Activated B cell treated with CpG ODN at 0.5 μM for 24 hours (primary cell): ENCODE results near the gene SEPHS2. TPM values are rescaled to one million over a fixed set of nuclear protein-coding genes. Genes with fewer than 3 reads are reported as not detected.

Source experiments
- ATAC-seq: fragments of 200-7000 bp; cut with Tn5 transposase; one replicate; pipeline ENCODE4 v1.10.0; 2021; ENCODE audit warnings: low read depth, mild to moderate bottlenecking, moderate library complexity
- CTCF ChIA-PET: fragments of 350-600 bp; sonication (Branson Sonifier 250); formaldehyde crosslinking; loops from one replicate; lab custom pipeline; 2021; ENCODE audit warnings: antibody characterized with exemption; lab: Charles Lee
- POLR2A ChIA-PET: fragments of 350-600 bp; sonication (Branson Sonifier 250); formaldehyde crosslinking; loops from one replicate; lab custom pipeline; 2021; ENCODE audit warnings: antibody characterized with exemption; lab: Charles Lee
- DNase-seq: peaks from one replicate; pipeline ENCODE4 v3.0.0; 2022
- H3K27ac Mint-ChIP-seq: one replicate; pipeline ENCODE4 v1.8.0; 2020; ENCODE audit warnings: mixed read lengths
- H3K27me3 Mint-ChIP-seq: one replicate; pipeline ENCODE4 v1.8.0; 2021; ENCODE audit warnings: mixed read lengths
- H3K36me3 Mint-ChIP-seq: one replicate; pipeline ENCODE4 v1.8.0; 2021; ENCODE audit warnings: low read depth, mixed read lengths
- H3K4me1 Mint-ChIP-seq: one replicate; pipeline ENCODE4 v1.8.0; 2021; ENCODE audit warnings: mixed read lengths
- H3K4me3 Mint-ChIP-seq: one replicate; pipeline ENCODE4 v1.8.0; 2020; ENCODE audit warnings: mild to moderate bottlenecking, mixed read lengths
- H3K9me3 Mint-ChIP-seq: one replicate; pipeline ENCODE4 v1.8.0; 2020; ENCODE audit warnings: mixed read lengths
- intact Hi-C: fragments of 100-400 bp; cut with micrococcal nuclease; formaldehyde crosslinking; loops from one replicate; pipeline ENCODE4 v1.15.1; 2024
- total RNA-seq: library from RNA; stranded (reverse); gene quantifications from 2 replicates; pipeline ENCODE4 v1.2.3, GENCODE V29; 2022
- TF ChIP-seq, protein P1 (sequence below): fragments of 200-600 bp; IDR thresholded peaks from one replicate; pipeline ENCODE4 v1.8.0; 2022; ENCODE audit warnings: antibody characterized with exemption, mild to moderate bottlenecking

The SEPHS2 gene
- total RNA-seq, 1 donor from 2014 or later: 80.0 TPM

DNA sequence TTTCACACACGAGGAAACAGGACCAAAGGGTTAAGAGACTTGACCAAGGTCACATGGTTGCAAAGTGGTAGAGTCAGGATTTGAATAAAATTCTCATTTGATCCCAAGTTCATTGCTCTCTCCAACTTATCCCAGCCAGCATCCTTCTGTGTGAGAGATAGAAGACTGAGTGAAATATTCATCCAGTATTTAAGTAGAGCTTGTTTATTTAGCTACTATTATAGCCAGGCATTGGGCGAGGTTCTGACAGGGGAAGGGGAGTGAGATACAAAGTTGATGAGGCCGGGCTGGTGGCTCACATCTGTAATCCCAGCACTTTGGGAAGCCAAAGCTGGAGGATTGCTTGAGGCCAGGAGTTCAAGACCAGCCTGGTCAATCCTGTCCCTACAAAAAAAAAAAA is 31.3 kb upstream of the SEPHS2 start:
- ChIA-PET CTCF (interaction anchor here (1.2 kb wide), 1 partner anchor 47 kb away, joined by 4 read pairs; the partner anchor contains the start of gene DCTPP1), POLR2A (interaction anchor here (0.6 to 11.0 kb wide), 9 partner anchors 10 to 731 kb away, joined by 3 to 421 read pairs (median 6); partner anchors contain the start of genes DCTPP1 and SEPHS2)
- Mint-ChIP-seq H3K27me3 (no peaks in the 10 kb centered on the region), H3K27ac (peak overlapping the region; percentile 9), H3K4me1 (peaks cover 54% of the 10 kb centered on the region), H3K4me3 (no peak overlapping the region), H3K9me3 (no peaks in the 10 kb centered on the region), H3K36me3 (peaks cover 57% of the 10 kb centered on the region)
- ATAC-seq (no peak), DNase-seq (no peak)
- intact Hi-C loops: no loop called here
- TF ChIP-seq, protein P1, sequence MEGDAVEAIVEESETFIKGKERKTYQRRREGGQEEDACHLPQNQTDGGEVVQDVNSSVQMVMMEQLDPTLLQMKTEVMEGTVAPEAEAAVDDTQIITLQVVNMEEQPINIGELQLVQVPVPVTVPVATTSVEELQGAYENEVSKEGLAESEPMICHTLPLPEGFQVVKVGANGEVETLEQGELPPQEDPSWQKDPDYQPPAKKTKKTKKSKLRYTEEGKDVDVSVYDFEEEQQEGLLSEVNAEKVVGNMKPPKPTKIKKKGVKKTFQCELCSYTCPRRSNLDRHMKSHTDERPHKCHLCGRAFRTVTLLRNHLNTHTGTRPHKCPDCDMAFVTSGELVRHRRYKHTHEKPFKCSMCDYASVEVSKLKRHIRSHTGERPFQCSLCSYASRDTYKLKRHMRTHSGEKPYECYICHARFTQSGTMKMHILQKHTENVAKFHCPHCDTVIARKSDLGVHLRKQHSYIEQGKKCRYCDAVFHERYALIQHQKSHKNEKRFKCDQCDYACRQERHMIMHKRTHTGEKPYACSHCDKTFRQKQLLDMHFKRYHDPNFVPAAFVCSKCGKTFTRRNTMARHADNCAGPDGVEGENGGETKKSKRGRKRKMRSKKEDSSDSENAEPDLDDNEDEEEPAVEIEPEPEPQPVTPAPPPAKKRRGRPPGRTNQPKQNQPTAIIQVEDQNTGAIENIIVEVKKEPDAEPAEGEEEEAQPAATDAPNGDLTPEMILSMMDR: no peak

DNA sequence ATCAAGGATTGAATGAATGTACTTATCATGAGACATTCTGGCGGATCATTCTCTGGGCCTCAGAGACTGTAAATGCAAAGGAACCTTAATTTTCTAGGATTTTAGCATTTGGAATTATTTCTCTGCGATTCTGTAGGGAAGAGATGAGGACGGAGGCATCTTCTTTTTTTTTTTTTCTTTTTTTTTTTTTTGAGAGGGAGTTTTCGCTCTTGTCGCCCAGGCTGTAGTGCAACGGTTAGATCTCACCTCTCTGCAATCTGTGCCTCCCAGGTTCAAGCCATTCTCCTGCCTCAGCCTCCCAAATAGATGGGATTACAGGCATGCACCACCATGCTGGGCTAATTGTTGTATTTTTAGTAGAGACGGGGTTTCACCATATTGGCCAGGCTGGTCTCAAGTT is 29.0 kb upstream of the SEPHS2 start:
- POLR2A ChIA-PET: interaction anchor here (0.6 to 11.0 kb wide), 9 partner anchors 17 to 92 kb away, joined by 3 to 421 read pairs (median 9); partner anchors contain the start of genes SEPHS2, SEPTIN1, ZNF747 and ZNF764
- TF ChIP-seq, protein P1: no peak
- intact Hi-C loops: no loop called here
- Mint-ChIP-seq H3K4me3 (peak overlapping the region; percentile 52), H3K36me3 (peaks cover 42% of the 10 kb centered on the region), H3K27ac (peak overlapping the region; percentile 61), H3K9me3 (no peaks in the 10 kb centered on the region), H3K4me1 (peaks cover 71% of the 10 kb centered on the region), H3K27me3 (no peaks in the 10 kb centered on the region)
- DNase-seq (no peak), ATAC-seq (no peak)
- CTCF ChIA-PET: interaction anchor here (1.2 kb wide), 1 partner anchor 16 kb away, joined by 3 read pairs; no protein-coding TSS in a partner anchor

DNA sequence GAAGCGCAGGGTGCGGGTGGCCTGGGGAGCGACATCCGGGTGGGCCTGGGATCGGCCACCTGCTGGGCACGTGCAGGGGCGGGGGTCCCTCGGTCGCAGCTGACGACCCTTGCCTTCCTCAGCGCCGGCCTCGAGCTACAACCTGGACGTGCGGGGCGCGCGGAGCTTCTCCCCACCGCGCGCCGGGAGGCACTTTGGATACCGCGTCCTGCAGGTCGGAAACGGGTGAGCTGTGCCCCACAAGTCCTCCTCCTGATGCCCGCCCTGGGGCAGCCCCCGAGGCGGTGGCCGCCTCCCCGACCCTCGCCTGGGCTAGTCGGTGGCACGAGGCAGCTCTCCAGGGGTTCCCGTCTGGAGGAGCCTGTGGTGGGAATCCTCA is 28.4 kb upstream of the SEPHS2 start:
- ATAC-seq (no peak), DNase-seq (no peak)
- H3K4me3 Mint-ChIP-seq: peak overlapping the region; percentile 89
- H3K27me3 Mint-ChIP-seq: no peaks in the 10 kb centered on the region
- peaks cover 40% of the 10 kb centered on the region for H3K36me3 Mint-ChIP-seq
- ChIA-PET CTCF (interaction anchor here (0.9 to 2.3 kb wide), 5 partner anchors 15 to 61 kb away, joined by 3 to 11 read pairs (median 6); partner anchors contain the start of genes DCTPP1 and ZNF747), POLR2A (interaction anchor here (0.6 to 11.0 kb wide), 20 partner anchors 8 to 184 kb away, joined by 3 to 421 read pairs (median 4); partner anchors contain the start of genes DCTPP1, FBRS, SEPHS2 and SEPTIN1)
- no peak overlapping the region for H3K27ac Mint-ChIP-seq
- peaks cover 73% of the 10 kb centered on the region for H3K4me1 Mint-ChIP-seq
- intact Hi-C loops: no loop called here
- no peaks in the 10 kb centered on the region for H3K9me3 Mint-ChIP-seq
- TF ChIP-seq, protein P1: no peak

- Mint-ChIP-seq H3K4me3 (peak overlapping the region; percentile 89), H3K36me3 (peaks cover 36% of the 10 kb centered on the region), H3K27me3 (no peaks in the 10 kb centered on the region), H3K9me3 (no peaks in the 10 kb centered on the region), H3K4me1 (peaks cover 67% of the 10 kb centered on the region), H3K27ac (peak overlapping the region; percentile 94)
- intact Hi-C loops: loop anchor here (1.0 to 2.0 kb wide), 3 partner anchors 15 to 61 kb away; partner anchors contain the start of genes DCTPP1 and ZNF747
- POLR2A ChIA-PET: interaction anchor here (0.6 to 11.0 kb wide), 23 partner anchors 9 to 185 kb away, joined by 3 to 421 read pairs (median 4); partner anchors contain the start of genes DCTPP1, FBRS, SEPHS2 and SEPTIN1
- peak; percentile 55 for DNase-seq
- CTCF ChIA-PET: interaction anchor here (0.8 to 2.3 kb wide), 8 partner anchors 9 to 62 kb away, joined by 3 to 11 read pairs (median 4); partner anchors contain the start of genes DCTPP1 and ZNF747
- ATAC-seq: peak; percentile 42
- TF ChIP-seq, protein P1: no peak
These were observed 27.8 kb upstream of the SEPHS2 start for GRCh38 chr16:30473231-30474073.
